ENCODE data around the gene C1orf87.
"Not testable (repeated sequence)": the region's sequence is repeated elsewhere in the genome, so short reads cannot be mapped to it uniquely, and the experiment has no call there.

The C1orf87 gene

GRCh38 chr1:59992040-59992820 is 81.3 kb downstream of the C1orf87 start:
- DNase-seq, result no peak

DNA sequence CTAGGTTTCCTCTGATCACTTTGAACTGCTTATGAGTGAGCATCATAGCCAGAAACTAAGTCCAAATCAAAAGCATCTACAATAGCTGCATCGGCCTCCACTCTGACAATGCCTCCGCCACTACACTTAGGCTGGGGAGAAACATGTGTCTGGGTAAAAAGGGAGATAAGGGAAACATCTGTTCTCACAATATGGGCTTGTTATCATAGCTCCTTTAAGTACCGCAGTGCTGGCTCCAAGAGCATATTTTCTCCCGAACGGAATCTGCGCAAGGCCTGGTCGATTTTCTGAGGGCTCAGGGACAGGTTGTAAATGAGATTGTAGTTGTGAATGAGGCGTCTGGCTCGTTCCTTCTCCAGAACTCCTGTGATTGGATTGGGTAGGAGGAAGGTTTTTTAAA is 83.1 kb downstream of the C1orf87 start:
- DNase-seq, result no peak

DNA sequence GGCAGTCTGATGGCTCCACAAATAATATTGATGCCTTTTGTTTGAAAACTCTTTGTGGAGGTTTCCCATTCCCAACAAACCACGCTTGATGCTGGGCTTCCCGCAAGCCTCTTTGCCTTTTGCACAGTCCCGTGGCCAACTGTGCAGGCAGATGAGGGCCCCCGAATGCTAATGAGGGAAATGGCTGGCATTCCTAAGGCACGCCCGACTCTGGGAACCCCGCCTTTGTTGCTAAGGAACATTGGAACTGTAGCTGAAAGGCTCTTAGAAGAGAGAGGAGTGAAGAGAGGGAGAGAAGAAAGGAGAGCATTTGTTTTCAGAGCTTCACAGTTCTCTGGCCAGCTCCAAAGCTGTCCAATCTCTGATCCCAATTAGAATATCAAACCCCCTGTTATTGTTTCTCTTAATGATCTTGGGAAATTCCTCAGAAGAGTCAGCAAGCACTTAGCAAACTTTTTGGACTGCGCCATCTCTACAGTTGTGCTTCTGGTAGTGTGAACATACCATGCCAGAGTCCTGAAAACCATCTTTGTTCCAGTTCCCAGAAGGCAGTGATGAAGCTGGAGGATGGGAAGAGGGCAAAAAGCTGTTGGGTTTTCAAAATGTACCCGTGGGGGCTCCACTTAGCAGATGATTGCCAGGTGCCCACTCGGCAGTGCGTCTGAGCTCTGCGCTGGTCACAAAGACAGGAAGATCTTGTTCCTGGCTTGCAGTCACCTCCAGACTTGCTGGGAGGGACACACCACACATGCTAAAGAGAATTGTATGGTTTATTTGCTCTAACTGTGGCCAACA is 86.9 kb downstream of the C1orf87 start:
- DNase-seq, result peak in 10 of 14 donors; percentile 27 to 83 (median 50)

DNA sequence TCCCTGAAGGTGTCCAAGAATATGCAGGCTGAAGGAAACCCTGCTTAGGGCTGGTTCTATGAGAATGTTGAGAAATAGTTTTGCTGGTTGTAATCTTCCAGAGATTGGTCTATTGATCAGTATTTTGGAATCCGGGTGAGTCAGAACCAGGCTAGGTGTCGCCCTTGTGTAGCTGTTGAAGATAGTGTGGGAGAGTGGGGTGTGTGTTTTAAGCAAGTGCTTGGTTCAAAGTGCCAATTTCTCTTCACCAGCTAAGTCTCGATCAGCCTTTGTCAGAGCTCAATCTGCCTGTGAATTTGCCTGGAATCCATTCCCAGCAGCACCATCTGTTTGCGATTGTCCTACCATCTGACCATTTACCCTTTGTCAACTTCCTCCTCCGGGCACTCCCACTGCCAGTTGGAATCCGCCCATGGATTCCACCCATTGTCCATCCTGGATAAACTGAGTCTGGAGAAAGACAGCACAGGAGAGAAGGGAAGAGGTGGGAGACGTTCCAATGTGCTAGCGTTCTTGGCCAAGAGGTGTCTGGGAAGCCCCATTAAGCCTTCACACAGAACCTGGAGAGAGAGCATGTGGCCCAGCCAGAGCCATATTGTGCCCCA is 87.6 kb downstream of the C1orf87 start:
- peak in 1 of 14 donors; percentile 20 for DNase-seq

DNA sequence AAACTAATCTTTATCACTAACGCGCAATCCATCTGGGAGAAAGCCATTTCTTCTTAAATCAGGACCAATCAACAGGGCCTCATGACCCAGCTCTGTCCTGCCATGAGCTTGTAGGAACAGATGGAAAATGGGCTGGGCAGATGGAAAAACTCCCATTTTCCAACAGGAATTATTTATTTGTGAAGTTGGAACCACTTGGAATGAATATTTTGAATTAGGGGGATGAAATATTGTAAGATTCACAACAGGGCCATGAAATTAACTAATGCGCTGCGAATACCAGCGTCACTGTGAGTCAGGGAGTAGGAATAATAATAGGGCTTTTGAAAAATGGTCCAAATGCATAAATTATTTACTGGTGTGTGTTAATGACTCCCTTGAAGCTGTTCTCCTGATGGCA is 93.9 kb downstream of the C1orf87 start:
- DNase-seq, result no peak

GRCh38 chr1:59978511-59978910 is 95.1 kb downstream of the C1orf87 start:
- no peak for DNase-seq

DNA sequence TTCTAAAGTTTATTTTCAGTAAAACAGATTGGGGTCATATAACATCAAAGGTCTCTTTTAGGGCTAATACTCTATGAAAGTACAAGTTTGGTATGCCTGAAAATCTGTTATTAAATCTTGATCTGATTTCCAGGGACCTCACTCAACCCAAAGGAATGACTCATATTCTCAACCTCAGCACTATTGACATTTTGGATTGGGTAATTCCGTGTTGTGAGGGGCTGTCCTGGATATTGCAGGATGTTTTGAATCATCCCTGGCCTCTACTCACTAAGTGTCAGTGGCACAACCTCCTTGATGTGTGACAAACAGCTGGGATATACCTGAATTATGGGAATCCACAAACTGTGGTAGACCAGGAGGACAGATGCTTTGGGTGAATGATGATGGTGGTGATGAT is 95.5 kb downstream of the C1orf87 start:
- DNase-seq, result no peak

DNA sequence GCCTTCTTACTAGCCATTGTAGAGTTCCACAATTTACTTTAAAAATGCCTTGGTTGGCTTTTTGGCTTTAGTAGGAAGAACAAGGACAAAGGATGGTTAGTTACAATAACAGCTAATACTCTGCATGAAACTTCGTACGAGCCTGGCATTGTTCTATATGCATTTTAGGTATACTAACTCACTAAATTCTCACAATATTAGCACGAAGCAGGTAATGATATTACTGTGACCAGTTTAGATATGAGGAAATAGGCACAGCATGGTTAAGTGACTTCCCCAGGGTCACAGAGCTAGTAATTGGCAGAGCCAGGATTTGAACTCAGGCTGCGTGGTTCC is 96.5 kb downstream of the C1orf87 start:
- DNase-seq, result no peak

DNA sequence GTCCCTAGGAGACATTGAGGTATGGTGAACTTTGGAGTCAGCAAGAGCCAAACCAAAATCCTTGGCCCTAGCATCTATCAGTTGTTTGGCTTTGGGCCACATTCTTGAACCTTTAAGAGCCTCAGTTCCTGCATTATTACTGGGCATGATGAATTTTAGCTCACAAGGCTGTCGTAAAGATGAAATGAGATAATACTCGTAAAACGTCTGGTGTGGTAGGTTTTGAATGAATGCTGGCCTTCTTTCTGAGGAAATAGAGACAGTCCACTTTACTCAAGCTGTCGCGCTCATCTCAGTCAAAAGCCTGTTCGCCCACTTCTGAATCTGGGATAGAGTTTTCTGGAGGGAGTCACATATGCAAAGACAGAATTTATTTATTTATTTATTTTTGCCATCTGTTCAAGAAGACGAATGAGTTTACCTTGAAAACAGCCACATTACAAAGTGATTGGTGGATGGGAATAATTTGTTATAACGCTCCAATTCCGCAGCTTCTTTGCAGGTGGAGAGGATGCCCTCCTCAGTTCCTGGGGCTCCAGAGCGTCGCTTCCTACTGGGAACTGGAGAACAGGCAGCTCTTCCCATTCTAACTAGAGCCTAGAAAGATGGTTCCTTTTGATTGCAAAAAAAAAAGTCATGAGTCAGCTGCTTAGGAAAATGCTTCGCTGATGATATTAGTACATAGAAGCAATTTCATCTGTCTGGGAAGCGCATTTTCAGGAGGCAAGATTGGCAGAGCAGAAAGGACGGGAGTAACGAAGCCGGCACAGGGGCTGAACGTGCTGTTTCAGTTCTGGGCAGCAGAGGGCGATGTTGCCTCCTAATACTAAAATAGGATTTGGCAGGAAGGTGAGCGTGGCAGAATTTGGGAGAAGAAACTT is 97.1 kb downstream of the C1orf87 start:
- peak in 12 of 14 donors; percentile 4 to 68 (median 29) for DNase-seq

DNA sequence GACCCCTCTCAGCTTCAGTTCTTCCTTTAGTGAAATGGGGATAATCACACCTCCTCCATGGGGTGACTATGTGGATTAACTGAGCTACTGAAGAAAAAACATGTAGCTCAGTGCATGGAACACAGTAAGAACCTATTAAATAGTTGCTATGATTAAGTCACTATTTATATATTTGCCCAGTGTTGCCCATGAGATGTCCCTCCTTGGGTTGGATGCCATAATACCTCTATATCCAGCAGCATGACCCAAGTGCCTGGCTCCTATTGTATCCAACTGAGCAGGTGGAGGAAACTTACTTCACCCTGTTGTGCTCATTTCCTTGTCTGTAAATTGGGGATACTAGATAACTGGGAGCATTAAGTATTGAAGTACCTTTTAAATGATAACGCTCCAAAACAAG is 99.9 kb downstream of the C1orf87 start:
- no peak for DNase-seq

- peak in 3 of 14 donors; percentile 15 to 34 (median 22) for DNase-seq
Observed at GRCh38 chr1:59972216-59972927, 101.2 kb downstream of the C1orf87 start.

- peak in 12 of 14 donors; percentile 9 to 77 (median 63) for DNase-seq
Observed at GRCh38 chr1:59971464-59971911, 102.1 kb downstream of the C1orf87 start.

- not testable (repeated sequence) for DNase-seq
Observed at GRCh38 chr1:59969542-59970175, 103.9 kb downstream of the C1orf87 start.

- DNase-seq, result not testable (repeated sequence)
Observed at GRCh38 chr1:59968746-59969145, 104.8 kb downstream of the C1orf87 start.

- DNase-seq, result no peak
Observed at GRCh38 chr1:59967780-59968179, 105.8 kb downstream of the C1orf87 start.

GRCh38 chr1:59967141-59967697 is 106.4 kb downstream of the C1orf87 start:
- DNase-seq, result no peak

DNA sequence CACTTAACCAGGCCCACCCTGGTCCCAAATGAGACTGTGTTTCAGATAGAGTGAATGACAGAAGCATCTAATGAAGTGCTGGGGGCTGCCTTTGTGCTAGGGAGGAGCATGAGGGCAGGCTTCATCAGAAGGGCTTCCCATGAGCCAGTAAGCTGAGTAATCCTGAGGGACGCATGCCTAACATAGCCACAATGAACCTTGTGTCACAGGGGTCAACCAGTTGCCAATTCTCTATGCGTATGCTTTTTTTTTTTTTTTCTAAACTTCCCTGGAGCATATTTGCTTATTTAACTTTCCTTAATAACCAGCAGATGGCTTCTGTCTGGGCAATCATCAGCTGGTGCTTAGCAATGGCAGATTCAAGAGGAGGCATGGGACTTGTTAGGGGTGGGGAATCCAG is 121.5 kb downstream of the C1orf87 start:
- no peak for DNase-seq

GRCh38 chr1:59949648-59950047 is 123.9 kb downstream of the C1orf87 start:
- no peak for DNase-seq

DNA sequence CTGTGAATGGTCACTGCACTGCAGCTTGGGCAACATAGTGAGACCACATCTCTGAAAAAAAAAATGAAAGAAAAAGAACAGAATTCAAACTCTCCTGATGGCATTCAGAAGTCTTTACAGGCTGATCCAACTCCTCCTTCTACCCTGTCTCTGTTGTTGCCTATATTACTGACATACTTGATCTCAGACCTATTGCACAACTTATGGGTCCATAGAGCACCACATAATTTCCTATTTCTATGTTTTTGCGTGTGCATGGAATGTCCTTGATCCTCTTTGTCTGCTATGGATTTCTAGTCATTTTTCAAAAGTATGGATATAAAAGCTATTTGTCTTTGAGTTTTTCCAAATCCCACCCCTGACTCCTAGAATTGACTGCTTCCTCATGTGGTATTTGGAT is 124.6 kb downstream of the C1orf87 start:
- no peak for DNase-seq

DNA sequence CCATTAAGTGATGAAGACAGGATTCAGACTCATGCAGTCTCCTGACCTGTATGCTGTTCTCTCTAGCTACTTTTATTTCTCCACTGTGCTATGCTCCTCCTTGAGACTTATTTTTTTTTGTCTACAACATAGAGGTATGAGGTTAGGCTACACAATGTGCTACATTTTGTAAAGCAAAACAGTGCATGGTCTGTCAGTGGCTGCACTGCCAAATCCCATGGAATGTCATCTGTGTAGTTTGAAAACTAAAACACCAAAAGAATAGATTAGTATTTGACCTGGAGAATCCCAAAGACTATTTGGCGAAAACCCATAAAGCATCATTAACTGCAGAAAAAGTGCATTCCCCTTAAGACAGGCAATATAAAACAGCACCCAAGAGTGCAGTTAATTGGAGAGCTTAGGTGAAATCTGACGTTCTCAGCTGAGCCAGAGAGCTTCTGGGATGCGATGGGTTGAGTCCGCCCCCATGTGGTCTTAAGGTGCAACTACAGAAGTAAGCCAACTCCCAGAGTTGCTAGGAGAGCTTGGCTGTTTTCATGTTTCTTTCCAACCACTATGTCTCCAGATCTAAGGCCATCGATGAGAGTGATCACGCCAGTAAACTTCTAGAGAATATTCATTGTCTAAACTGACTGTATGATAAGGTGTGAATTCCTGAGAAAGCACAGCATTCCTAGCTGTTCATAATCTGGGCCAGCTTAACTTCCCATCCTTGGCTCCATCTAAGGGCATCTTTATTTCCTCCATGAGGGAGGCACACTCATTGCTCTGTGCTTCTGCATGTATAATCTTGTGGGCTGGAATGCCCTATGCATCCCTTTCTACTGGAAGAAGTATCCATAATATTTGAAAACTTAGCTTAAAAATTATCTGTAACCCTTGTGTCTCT is 126.3 kb downstream of the C1orf87 start:
- peak in 9 of 14 donors; percentile 10 to 46 (median 32) for DNase-seq
